GM23338 (cell line): Measurements from ENCODE around the gene NTRK3. TPM values are rescaled to one million over a fixed set of nuclear protein-coding genes. Genes with fewer than 3 reads are reported as not detected.

Source experiments
- ATAC-seq: fragments of 200-7000 bp; cut with Tn5 transposase; 3 replicates; pipeline ENCODE4 v1.9.1; 2020
- DNase-seq: peaks from one replicate; pipeline ENCODE4 v3.0.0-alpha.2; 2015; ENCODE audit warnings: low spot score
- H2AFZ ChIP-seq: fragments of 200-600 bp; sonication (generic); 2 replicates; pipeline ENCODE4 v1.8.0; 2016; ENCODE audit warnings: antibody characterized with exemption, mild to moderate bottlenecking, moderate library complexity
- H3F3A ChIP-seq: fragments of 200-600 bp; sonication (generic); replicated peaks from 2 replicates; pipeline ENCODE4 v1.8.0; 2017; ENCODE audit warnings: antibody characterized with exemption, mixed run types, low read depth
- H3K27ac ChIP-seq: fragments of 200-600 bp; sonication (generic); 2 replicates; pipeline ENCODE4 v1.6.1; 2016; ENCODE audit warnings: low read depth
- H3K27me3 ChIP-seq: fragments of 200-600 bp; sonication (generic); 2 replicates; pipeline ENCODE4 v1.8.0; 2016; ENCODE audit warnings: mild to moderate bottlenecking, mixed run types, moderate library complexity; ENCODE audit not compliant: insufficient read depth
- H3K36me3 ChIP-seq: fragments of 200-600 bp; sonication (generic); 2 replicates; pipeline ENCODE4 v1.8.0; 2016; ENCODE audit warnings: mild to moderate bottlenecking; ENCODE audit not compliant: insufficient read depth
- H3K4me1 ChIP-seq: fragments of 200-600 bp; sonication (generic); 2 replicates; pipeline ENCODE4 v1.8.0; 2016; ENCODE audit warnings: mild to moderate bottlenecking, moderate library complexity; ENCODE audit not compliant: insufficient read depth
- H3K4me2 ChIP-seq: fragments of 200-600 bp; sonication (generic); 2 replicates; pipeline ENCODE4 v1.7.1; 2017; ENCODE audit warnings: mixed run types
- H3K4me3 ChIP-seq: fragments of 200-600 bp; sonication (generic); 2 replicates; pipeline ENCODE4 v1.6.1; 2016; ENCODE audit warnings: mixed run types
- H3K79me2 ChIP-seq: fragments of 200-600 bp; sonication (generic); replicated peaks from 2 replicates; pipeline ENCODE4 v1.8.0; 2017; ENCODE audit warnings: mild to moderate bottlenecking; ENCODE audit not compliant: insufficient read depth
- H3K9me2 ChIP-seq: fragments of 200-600 bp; sonication (generic); 2 replicates; pipeline ENCODE4 v1.8.0; 2017; ENCODE audit not compliant: insufficient read depth
- H4K20me1 ChIP-seq: fragments of 200-600 bp; sonication (generic); replicated peaks from 2 replicates; pipeline ENCODE4 v1.8.0; 2017; ENCODE audit warnings: mild to moderate bottlenecking; ENCODE audit not compliant: insufficient read depth
- H3K27ac Mint-ChIP-seq: 2 replicates; pipeline ENCODE4 v1.8.0; 2020; ENCODE audit warnings: inconsistent platforms, mild to moderate bottlenecking, moderate library complexity, mixed read lengths
- H3K27me3 Mint-ChIP-seq: 3 replicates; pipeline ENCODE4 v1.8.0; 2022; ENCODE audit warnings: low read depth, mild to moderate bottlenecking, moderate library complexity, mixed read lengths, inconsistent platforms; ENCODE audit not compliant: insufficient read depth, poor library complexity
- H3K36me3 Mint-ChIP-seq: 3 replicates; pipeline ENCODE4 v1.8.0; 2021; ENCODE audit warnings: low read depth, mild to moderate bottlenecking, inconsistent platforms, moderate library complexity, mixed read lengths
- H3K4me1 Mint-ChIP-seq: 3 replicates; pipeline ENCODE4 v1.8.0; 2020; ENCODE audit warnings: mild to moderate bottlenecking, inconsistent platforms, mixed read lengths
- H3K4me3 Mint-ChIP-seq: 3 replicates; pipeline ENCODE4 v1.8.0; 2021; ENCODE audit warnings: moderate library complexity, mild to moderate bottlenecking, inconsistent platforms, mixed read lengths
- H3K9me3 Mint-ChIP-seq: 3 replicates; pipeline ENCODE4 v1.8.0; 2020; ENCODE audit warnings: moderate library complexity, mild to moderate bottlenecking, inconsistent platforms, mixed read lengths
- CREB1 ChIP-seq: fragments of 250-450 bp; sonication (Bioruptor Pico); IDR thresholded peaks from 2 replicates; pipeline ENCODE4 v1.5.0; 2020; ENCODE audit warnings: low read depth, mild to moderate bottlenecking, moderate library complexity
- EZH2 ChIP-seq: fragments of 200-600 bp; sonication (generic); IDR thresholded peaks from one replicate; pipeline ENCODE4 v1.8.0; 2017; ENCODE audit warnings: antibody characterized with exemption, mild to moderate bottlenecking, low read depth; ENCODE audit not compliant: unreplicated experiment
- EZH2phosphoT487 ChIP-seq: fragments of 200-600 bp; sonication (generic); IDR thresholded peaks from one replicate; pipeline ENCODE4 v1.8.1; 2018; ENCODE audit warnings: antibody characterized with exemption; ENCODE audit not compliant: unreplicated experiment
- NANOG ChIP-seq: IDR thresholded peaks from 2 replicates; pipeline ENCODE4 v1.6.1; 2016; ENCODE audit warnings: antibody characterized with exemption, borderline replicate concordance
- POLR2AphosphoS5 ChIP-seq: IDR thresholded peaks from 2 replicates; pipeline ENCODE4 v1.6.1; 2016; ENCODE audit warnings: antibody characterized with exemption, low read depth
- REST ChIP-seq: IDR thresholded peaks from one replicate; pipeline ENCODE4 v1.6.1; 2018; ENCODE audit warnings: antibody characterized with exemption; ENCODE audit not compliant: unreplicated experiment
- STAT1 ChIP-seq: IDR thresholded peaks from one replicate; pipeline ENCODE4 v1.6.1; 2016; ENCODE audit warnings: antibody characterized with exemption; ENCODE audit not compliant: unreplicated experiment
- ZNF114 ChIP-seq: fragments of 250-450 bp; sonication (Bioruptor Pico); IDR thresholded peaks from 2 replicates; pipeline ENCODE4 v1.5.0; 2020; ENCODE audit warnings: mild to moderate bottlenecking, moderate library complexity
- polyA plus RNA-seq: library from polyadenylated mRNA; unstranded; fragments of >200 nt; fragmentation: Nextera tagmentation; extraction: Ambion mirVana; gene quantifications from 2 replicates; pipeline ENCODE4 v1.2.1, GENCODE V29; 2016
- total RNA-seq: library from RNA; depleted of rRNA; stranded (reverse); fragments of >200 nt; shearing (Covaris generic); gene quantifications from 2 replicates; pipeline ENCODE4 v1.2.3, GENCODE V29; 2014
- TF ChIP-seq, protein P1 (sequence below): IDR thresholded peaks from 2 replicates; pipeline ENCODE4 v1.6.1; 2016; ENCODE audit warnings: antibody characterized with exemption
- TF ChIP-seq, protein P2 (sequence below), 2 experiments: fragments of 200-600 bp in 1 of 2; sonication (generic) in 1 of 2; conservative IDR thresholded peaks; 2 replicates each; pipeline versions ENCODE4 v1.5.1 to v1.6.1; 2016 to 2017; ENCODE audit warnings: antibody characterized with exemption in 2 of 2, low read depth in 2 of 2, mild to moderate bottlenecking in 2 of 2, moderate library complexity in 1 of 2

Gene NTRK3
- total and polyA plus RNA-seq, 2 experiments from 2014 or later: 3.1 to 5.3 TPM

GRCh38 chr15:87959662-87960061 is 296.9 kb downstream of the NTRK3 start:
- Mint-ChIP-seq H3K4me1 (peaks cover 8% of the 10 kb centered on the region; the same call in 2 of the 3 replicates), H3K9me3 (no peaks in the 10 kb centered on the region), H3K27ac (no peak overlapping the region), H3K36me3 (no peaks in the 10 kb centered on the region), H3K27me3 (peaks cover 3% of the 10 kb centered on the region), H3K4me3 (no peak overlapping the region)
- no peak overlapping the region for H3K4me2 ChIP-seq
- no peak overlapping the region for H2AFZ ChIP-seq
- peaks cover 6% of the 10 kb centered on the region; the same call in 1 of the 2 replicates for H3K9me2 ChIP-seq
- no peaks in the 10 kb centered on the region for H3K36me3 ChIP-seq
- H3K79me2 ChIP-seq: no peaks in the 10 kb centered on the region
- no peaks in the 10 kb centered on the region for H3K4me1 ChIP-seq
- H3F3A ChIP-seq: no peaks in the 10 kb centered on the region
- no peaks in the 10 kb centered on the region for H3K27me3 ChIP-seq
- DNase-seq (no peak), ATAC-seq (no peak)
- no peak overlapping the region for H3K27ac ChIP-seq
- no peak for TF ChIP-seq REST
- TF ChIP-seq POLR2AphosphoS5: no peak
- TF ChIP-seq STAT1: no peak
- TF ChIP-seq EZH2: no peak
- TF ChIP-seq, protein P1, sequence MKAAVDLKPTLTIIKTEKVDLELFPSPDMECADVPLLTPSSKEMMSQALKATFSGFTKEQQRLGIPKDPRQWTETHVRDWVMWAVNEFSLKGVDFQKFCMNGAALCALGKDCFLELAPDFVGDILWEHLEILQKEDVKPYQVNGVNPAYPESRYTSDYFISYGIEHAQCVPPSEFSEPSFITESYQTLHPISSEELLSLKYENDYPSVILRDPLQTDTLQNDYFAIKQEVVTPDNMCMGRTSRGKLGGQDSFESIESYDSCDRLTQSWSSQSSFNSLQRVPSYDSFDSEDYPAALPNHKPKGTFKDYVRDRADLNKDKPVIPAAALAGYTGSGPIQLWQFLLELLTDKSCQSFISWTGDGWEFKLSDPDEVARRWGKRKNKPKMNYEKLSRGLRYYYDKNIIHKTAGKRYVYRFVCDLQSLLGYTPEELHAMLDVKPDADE: no peak
- no peak for TF ChIP-seq EZH2phosphoT487
- no peak for TF ChIP-seq NANOG
- no peak for TF ChIP-seq CREB1 (CRISPR knock-in tag)
- H4K20me1 ChIP-seq: no peaks in the 10 kb centered on the region
- no peak overlapping the region for H3K4me3 ChIP-seq

GRCh38 chr15:87959080-87959479 is 297.5 kb downstream of the NTRK3 start:
- Mint-ChIP-seq H3K4me1 (peaks cover 8% of the 10 kb centered on the region; the same call in 2 of the 3 replicates), H3K9me3 (no peaks in the 10 kb centered on the region), H3K4me3 (no peak overlapping the region), H3K36me3 (no peaks in the 10 kb centered on the region), H3K27me3 (peaks cover 3% of the 10 kb centered on the region), H3K27ac (no peak overlapping the region)
- H4K20me1 ChIP-seq: no peaks in the 10 kb centered on the region
- no peaks in the 10 kb centered on the region for H3K36me3 ChIP-seq
- H2AFZ ChIP-seq: no peak overlapping the region
- peak; percentile 85 for ATAC-seq
- H3F3A ChIP-seq: no peaks in the 10 kb centered on the region
- no peaks in the 10 kb centered on the region for H3K27me3 ChIP-seq
- no peak overlapping the region for H3K27ac ChIP-seq
- no peak overlapping the region for H3K4me2 ChIP-seq
- H3K4me3 ChIP-seq: no peak overlapping the region
- H3K4me1 ChIP-seq: no peaks in the 10 kb centered on the region
- peak; percentile 59 for DNase-seq
- peaks cover 6% of the 10 kb centered on the region; the same call in 1 of the 2 replicates for H3K9me2 ChIP-seq
- no peaks in the 10 kb centered on the region for H3K79me2 ChIP-seq
- no peak for TF ChIP-seq ZNF114 (CRISPR knock-in tag)
- TF ChIP-seq, protein P2, sequence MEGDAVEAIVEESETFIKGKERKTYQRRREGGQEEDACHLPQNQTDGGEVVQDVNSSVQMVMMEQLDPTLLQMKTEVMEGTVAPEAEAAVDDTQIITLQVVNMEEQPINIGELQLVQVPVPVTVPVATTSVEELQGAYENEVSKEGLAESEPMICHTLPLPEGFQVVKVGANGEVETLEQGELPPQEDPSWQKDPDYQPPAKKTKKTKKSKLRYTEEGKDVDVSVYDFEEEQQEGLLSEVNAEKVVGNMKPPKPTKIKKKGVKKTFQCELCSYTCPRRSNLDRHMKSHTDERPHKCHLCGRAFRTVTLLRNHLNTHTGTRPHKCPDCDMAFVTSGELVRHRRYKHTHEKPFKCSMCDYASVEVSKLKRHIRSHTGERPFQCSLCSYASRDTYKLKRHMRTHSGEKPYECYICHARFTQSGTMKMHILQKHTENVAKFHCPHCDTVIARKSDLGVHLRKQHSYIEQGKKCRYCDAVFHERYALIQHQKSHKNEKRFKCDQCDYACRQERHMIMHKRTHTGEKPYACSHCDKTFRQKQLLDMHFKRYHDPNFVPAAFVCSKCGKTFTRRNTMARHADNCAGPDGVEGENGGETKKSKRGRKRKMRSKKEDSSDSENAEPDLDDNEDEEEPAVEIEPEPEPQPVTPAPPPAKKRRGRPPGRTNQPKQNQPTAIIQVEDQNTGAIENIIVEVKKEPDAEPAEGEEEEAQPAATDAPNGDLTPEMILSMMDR (conservative IDR thresholded peaks at IDR 0.05; ENCODE audit: low read depth in 2 of 2): peak; percentile 57 to 65
